ENCODE measurements around the gene PDE2A. TPM values are rescaled to one million over a fixed set of nuclear protein-coding genes. Genes with fewer than 3 reads are reported as not detected.
A peak's percentile ranks its signal among the peaks of the same experiment; 100 is the strongest.

Gene PDE2A
- polyA plus RNA-seq, 2 of the 4 experiments (the other 2 are of a cell fraction): 0.62 to 1.5 TPM

GRCh38 chr11:72599325-72600117, 74.7 kb downstream of the PDE2A start:
- Histone ChIP-seq H3K4me2 (peak overlapping the region; percentile 51; the same call in 2 of the 3 replicates), H3K4me1 (peaks cover 13% of the 10 kb centered on the region), H3K4me3 (no peak overlapping the region), H3K9me3 (no peaks in the 10 kb centered on the region), H3K27ac (no peak overlapping the region)
- DNase-seq (ENCODE audit: low read depth in 1 of 2, low spot score in 1 of 2): peak in 1 of 2 experiments; percentile 32
- TF ChIP-seq, protein P1, sequence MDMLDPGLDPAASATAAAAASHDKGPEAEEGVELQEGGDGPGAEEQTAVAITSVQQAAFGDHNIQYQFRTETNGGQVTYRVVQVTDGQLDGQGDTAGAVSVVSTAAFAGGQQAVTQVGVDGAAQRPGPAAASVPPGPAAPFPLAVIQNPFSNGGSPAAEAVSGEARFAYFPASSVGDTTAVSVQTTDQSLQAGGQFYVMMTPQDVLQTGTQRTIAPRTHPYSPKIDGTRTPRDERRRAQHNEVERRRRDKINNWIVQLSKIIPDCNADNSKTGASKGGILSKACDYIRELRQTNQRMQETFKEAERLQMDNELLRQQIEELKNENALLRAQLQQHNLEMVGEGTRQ (IDR thresholded peaks at IDR 0.05): no peak
- no peak for TF ChIP-seq TP53 (CRISPR knock-in tag; IDR thresholded peaks at IDR 0.05)
- peak; percentile 27 to 55; a peak in 5 of 6 replicates for ATAC-seq
- CTCF ChIA-PET: interaction anchor here (0.8 to 15.1 kb wide), 25 partner anchors 12 to 247 kb away, joined by 3 to 211 read pairs (median 4); no protein-coding TSS in a partner anchor
- FAIRE-seq: no peak
- POLR2A ChIA-PET: interaction anchor here (1.1 kb wide), 1 partner anchor 44 kb away, joined by 5 read pairs; no protein-coding TSS in a partner anchor
- WGBS (ENCODE audit: missing lambda C conversion rate): 66% methylated on average over 11 of the region's 11 CpGs

- DNase-seq (ENCODE audit: low read depth in 1 of 2, low spot score in 1 of 2) (peak; percentile 59 to 65), FAIRE-seq (no peak), ATAC-seq (peak; percentile 75 to 91)
- ChIA-PET CTCF (interaction anchor here (0.6 to 15.1 kb wide), 26 partner anchors 11 to 248 kb away, joined by 3 to 211 read pairs (median 4); no protein-coding TSS in a partner anchor), POLR2A (interaction anchor here (1.1 kb wide), 1 partner anchor 45 kb away, joined by 5 read pairs; no protein-coding TSS in a partner anchor)
- H3K4me1 ChIP-seq: peaks cover 13% of the 10 kb centered on the region
- H3K27ac ChIP-seq: no peak overlapping the region
- TF ChIP-seq RAD21 (conservative IDR thresholded peaks at IDR 0.05 in 1 of 2, IDR thresholded peaks at IDR 0.05 in 1 of 2) (peak; percentile 54 to 59; a peak in 4 of 5 replicates), SMC3 (IDR thresholded peaks at IDR 0.05) (peak; percentile 74), CHD2 (IDR thresholded peaks at IDR 0.05; ENCODE audit: low read length, partially characterized antibody) (no peak), CEBPB (IDR thresholded peaks at IDR 0.05) (no peak), SREBF2 (IDR thresholded peaks at IDR 0.05) (no peak), ZFP36 (IDR thresholded peaks at IDR 0.05; ENCODE audit: borderline replicate concordance, partially characterized antibody) (no peak), E2F6 (IDR thresholded peaks at IDR 0.05; ENCODE audit: borderline replicate concordance, low read depth) (no peak)
- TF ChIP-seq, protein P2, sequence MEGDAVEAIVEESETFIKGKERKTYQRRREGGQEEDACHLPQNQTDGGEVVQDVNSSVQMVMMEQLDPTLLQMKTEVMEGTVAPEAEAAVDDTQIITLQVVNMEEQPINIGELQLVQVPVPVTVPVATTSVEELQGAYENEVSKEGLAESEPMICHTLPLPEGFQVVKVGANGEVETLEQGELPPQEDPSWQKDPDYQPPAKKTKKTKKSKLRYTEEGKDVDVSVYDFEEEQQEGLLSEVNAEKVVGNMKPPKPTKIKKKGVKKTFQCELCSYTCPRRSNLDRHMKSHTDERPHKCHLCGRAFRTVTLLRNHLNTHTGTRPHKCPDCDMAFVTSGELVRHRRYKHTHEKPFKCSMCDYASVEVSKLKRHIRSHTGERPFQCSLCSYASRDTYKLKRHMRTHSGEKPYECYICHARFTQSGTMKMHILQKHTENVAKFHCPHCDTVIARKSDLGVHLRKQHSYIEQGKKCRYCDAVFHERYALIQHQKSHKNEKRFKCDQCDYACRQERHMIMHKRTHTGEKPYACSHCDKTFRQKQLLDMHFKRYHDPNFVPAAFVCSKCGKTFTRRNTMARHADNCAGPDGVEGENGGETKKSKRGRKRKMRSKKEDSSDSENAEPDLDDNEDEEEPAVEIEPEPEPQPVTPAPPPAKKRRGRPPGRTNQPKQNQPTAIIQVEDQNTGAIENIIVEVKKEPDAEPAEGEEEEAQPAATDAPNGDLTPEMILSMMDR (IDR thresholded peaks at IDR 0.05): peak; percentile 58
- WGBS (ENCODE audit: missing lambda C conversion rate): 23% methylated on average over 11 of the region's 11 CpGs
- peak overlapping the region; percentile 51; the same call in 2 of the 3 replicates for H3K4me2 ChIP-seq
- H3K4me3 ChIP-seq: no peak overlapping the region
- H3K9me3 ChIP-seq: no peaks in the 10 kb centered on the region
These were observed 75.3 kb downstream of the PDE2A start for GRCh38 chr11:72598906-72599305.

DNA sequence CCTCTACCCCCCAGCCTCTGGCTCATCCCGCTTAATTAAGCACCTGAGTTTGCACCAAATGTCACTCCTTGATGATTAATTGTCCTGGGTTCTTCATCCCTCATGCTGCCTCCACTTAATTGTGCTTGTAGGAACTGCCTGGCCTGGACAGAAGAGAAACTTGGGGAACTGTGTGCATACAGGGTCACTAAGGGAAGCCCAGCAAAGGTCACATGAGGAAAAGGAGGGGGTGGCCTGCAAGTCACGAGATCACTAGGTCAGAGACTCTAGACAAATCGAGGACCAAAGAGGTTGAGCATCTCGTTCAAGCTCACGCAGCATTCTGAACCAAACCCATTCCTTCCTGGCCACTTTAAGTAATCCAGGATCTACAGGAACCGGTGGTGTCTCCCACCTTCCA, 75.8 kb downstream of the PDE2A start:
- Histone ChIP-seq H3K4me1 (peaks cover 13% of the 10 kb centered on the region), H3K4me2 (no peak overlapping the region), H3K27ac (no peak overlapping the region), H3K4me3 (no peak overlapping the region), H3K9me3 (no peaks in the 10 kb centered on the region)
- no peak for TF ChIP-seq POLR2AphosphoS2 (conservative IDR thresholded peaks at IDR 0.05; ENCODE audit: low read length)
- ATAC-seq (no peak), FAIRE-seq (no peak), DNase-seq (ENCODE audit: low read depth in 1 of 2, low spot score in 1 of 2) (no peak)
- CTCF ChIA-PET: interaction anchor here (0.6 to 15.1 kb wide), 28 partner anchors 11 to 691 kb away, joined by 3 to 211 read pairs (median 4); no protein-coding TSS in a partner anchor
- 42% methylated on average over 6 of the region's 6 CpGs for WGBS (ENCODE audit: missing lambda C conversion rate)
- POLR2A ChIA-PET: interaction anchor here (1.1 kb wide), 1 partner anchor 45 kb away, joined by 5 read pairs; no protein-coding TSS in a partner anchor

- ChIA-PET POLR2A (no interaction called here), CTCF (interaction anchor here (0.7 to 15.1 kb wide), 11 partner anchors 10 to 692 kb away, joined by 3 to 211 read pairs (median 14); no protein-coding TSS in a partner anchor)
- FAIRE-seq: no peak
- no peaks in the 10 kb centered on the region for H3K9me3 ChIP-seq
- H3K4me2 ChIP-seq: no peak overlapping the region
- H3K4me1 ChIP-seq: peaks cover 13% of the 10 kb centered on the region
- no peak for ATAC-seq
- H3K27ac ChIP-seq: no peak overlapping the region
- 19% methylated on average over 3 of the region's 3 CpGs for WGBS (ENCODE audit: missing lambda C conversion rate)
- H3K4me3 ChIP-seq: no peak overlapping the region
- no peak for DNase-seq (ENCODE audit: low read depth in 1 of 2, low spot score in 1 of 2)
- no peak for TF ChIP-seq E2F6 (IDR thresholded peaks at IDR 0.05; ENCODE audit: borderline replicate concordance, low read depth)
- no peak for TF ChIP-seq ZSCAN20 (CRISPR knock-in tag; IDR thresholded peaks at IDR 0.05)
- no peak for TF ChIP-seq NFE2L2 (conservative IDR thresholded peaks at IDR 0.05; ENCODE audit: low read length)
- no peak for TF ChIP-seq HOXB13 (CRISPR knock-in tag; IDR thresholded peaks at IDR 0.05; ENCODE audit: low read depth)
- TF ChIP-seq POLR2AphosphoS2 (conservative IDR thresholded peaks at IDR 0.05; ENCODE audit: low read length): no peak
- TF ChIP-seq, protein P2 (IDR thresholded peaks at IDR 0.05): no peak
- TF ChIP-seq HOXA7 (CRISPR knock-in tag; IDR thresholded peaks at IDR 0.05): no peak
- no peak for TF ChIP-seq ESRRA (IDR thresholded peaks at IDR 0.05; ENCODE audit: borderline replicate concordance, low read length)
- no peak for TF ChIP-seq MYC (IDR thresholded peaks at IDR 0.05; ENCODE audit: borderline replicate concordance, low read length)
- no peak for TF ChIP-seq ELK1 (IDR thresholded peaks at IDR 0.05; ENCODE audit: low read depth, low read length)
These were observed 76.5 kb downstream of the PDE2A start for GRCh38 chr11:72597721-72598120.

Measured in A549 (cell line).